LNCaP clone FGC (cell line): ENCODE results near the gene IGFL2.
"Not testable (repeated sequence)": the region's sequence is repeated elsewhere in the genome, so short reads cannot be mapped to it uniquely, and the experiment has no call there.

Source experiments
- DNase-seq: peaks from one replicate; pipeline ENCODE4 v3.0.0-alpha.2; 2011; ENCODE audit warnings: low read depth
- H3K4me3 ChIP-seq: 2 replicates; pipeline ENCODE4 v1.5.1; 2011; ENCODE audit warnings: mild to moderate bottlenecking, low read depth, low read length, control low read depth
- CTCF ChIP-seq: IDR thresholded peaks from 2 replicates; pipeline ENCODE4 v1.5.1; 2012; ENCODE audit warnings: mild to moderate bottlenecking; ENCODE audit not compliant: control insufficient read depth, insufficient read depth; ENCODE audit errors: extremely low read depth

Gene IGFL2

GRCh38 chr19:46179076-46179759 lies 31.2 kb downstream of the IGFL2 start:
- no peak overlapping the region for H3K4me3 ChIP-seq
- TF ChIP-seq CTCF, result no peak
- no peak for DNase-seq

GRCh38 chr19:46180701-46181387 lies 32.8 kb downstream of the IGFL2 start:
- H3K4me3 ChIP-seq, result no peak overlapping the region
- no peak for TF ChIP-seq CTCF
- DNase-seq, result no peak

- DNase-seq, result no peak
- no peak overlapping the region for H3K4me3 ChIP-seq
- no peak for TF ChIP-seq CTCF
Observed at GRCh38 chr19:46181388-46181779, 33.3 kb downstream of the IGFL2 start.

- no peak for TF ChIP-seq CTCF
- DNase-seq, result no peak
- H3K4me3 ChIP-seq, result no peak overlapping the region
Observed at GRCh38 chr19:46182476-46182875, 34.4 kb downstream of the IGFL2 start.

- DNase-seq, H3K4me3 ChIP-seq: not testable (repeated sequence)
Observed at GRCh38 chr19:46184775-46185710, 37.0 kb downstream of the IGFL2 start.

GRCh38 chr19:46186101-46186716 lies 38.2 kb downstream of the IGFL2 start:
- no peak for TF ChIP-seq CTCF
- no peak overlapping the region for H3K4me3 ChIP-seq
- no peak for DNase-seq

- no peak overlapping the region for H3K4me3 ChIP-seq
- DNase-seq, result no peak
- no peak for TF ChIP-seq CTCF
Observed at GRCh38 chr19:46186717-46187101, 38.7 kb downstream of the IGFL2 start.
